ENCODE measurements around the gene PTPN4. TPM values are rescaled to one million over a fixed set of nuclear protein-coding genes. Genes with fewer than 3 reads are reported as not detected.

PTPN4 gene
- polyA plus RNA-seq, 1 donor from 2014 or later = 22.0 TPM

DNA sequence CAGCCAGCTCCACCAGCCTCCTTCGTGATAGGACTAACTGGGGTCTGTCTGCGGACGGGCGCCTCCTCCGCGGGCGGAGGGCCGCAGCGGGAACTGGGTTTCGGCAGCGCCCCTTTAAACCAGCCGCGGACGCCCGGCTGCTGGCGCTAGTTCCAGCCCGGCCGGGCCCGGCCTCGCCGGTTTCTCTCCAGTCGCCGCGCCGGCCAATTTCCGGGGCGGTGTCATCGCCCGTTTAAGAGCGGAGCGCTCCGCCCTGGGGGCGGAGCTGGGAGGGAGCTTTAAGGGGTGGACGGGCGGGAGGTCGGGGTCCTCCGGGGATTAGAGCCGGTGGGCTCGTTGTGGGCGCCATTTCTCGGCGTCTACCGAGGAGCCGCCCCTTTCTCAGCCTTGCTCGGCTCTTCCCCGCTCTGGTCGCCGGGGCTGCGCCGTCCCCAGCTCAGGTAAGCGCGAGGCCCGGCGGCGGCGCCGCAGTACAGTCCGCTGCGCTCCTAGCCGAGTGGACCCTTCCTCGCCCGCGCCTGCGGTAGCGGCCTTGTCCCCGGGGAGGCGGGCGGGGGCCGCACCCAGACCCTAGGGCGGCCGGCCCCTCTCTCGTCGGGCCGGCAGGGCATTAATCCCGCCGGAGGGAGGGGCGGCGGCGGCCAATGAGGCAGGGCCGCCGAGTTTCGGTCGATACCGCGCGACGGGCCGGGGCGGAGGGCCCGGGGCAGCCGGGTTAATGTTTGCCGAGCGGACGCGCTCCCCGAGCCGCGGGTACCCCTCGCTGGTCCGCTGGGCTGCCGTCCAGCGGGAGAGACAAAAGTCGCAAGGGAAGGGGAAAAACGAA lies 253.3 kb downstream of the PTPN4 start, which contains the start of gene EPB41L5:
Gene EPB41L5 (plus strand): TSS at position 307 of the 826 bp plus-strand sequence. CDS start 6,008 bp downstream, outside the sequence.
- H3K4me3 ChIP-seq (ENCODE audit: low read length) = peak within 1 kb of the TSS; percentile 99
- peak within 1 kb of the TSS; percentile 69 for H2AFZ ChIP-seq (ENCODE audit: low read depth, low read length)
- H3K27ac ChIP-seq (ENCODE audit: low read length) = peak within 1 kb of the TSS; percentile 58
- no peaks in the 10 kb centered on the region for H3K27me3 ChIP-seq (ENCODE audit: insufficient read depth, low read depth, low read length)
- H4K20me1 ChIP-seq (ENCODE audit: insufficient read depth) = no peaks in the 10 kb centered on the region
- no peaks in the 10 kb centered on the region for H3K36me3 ChIP-seq (ENCODE audit: insufficient read depth, low read length)
- H3K9ac ChIP-seq (ENCODE audit: low read length) = peak within 1 kb of the TSS; percentile 86
- TF ChIP-seq, protein P1, sequence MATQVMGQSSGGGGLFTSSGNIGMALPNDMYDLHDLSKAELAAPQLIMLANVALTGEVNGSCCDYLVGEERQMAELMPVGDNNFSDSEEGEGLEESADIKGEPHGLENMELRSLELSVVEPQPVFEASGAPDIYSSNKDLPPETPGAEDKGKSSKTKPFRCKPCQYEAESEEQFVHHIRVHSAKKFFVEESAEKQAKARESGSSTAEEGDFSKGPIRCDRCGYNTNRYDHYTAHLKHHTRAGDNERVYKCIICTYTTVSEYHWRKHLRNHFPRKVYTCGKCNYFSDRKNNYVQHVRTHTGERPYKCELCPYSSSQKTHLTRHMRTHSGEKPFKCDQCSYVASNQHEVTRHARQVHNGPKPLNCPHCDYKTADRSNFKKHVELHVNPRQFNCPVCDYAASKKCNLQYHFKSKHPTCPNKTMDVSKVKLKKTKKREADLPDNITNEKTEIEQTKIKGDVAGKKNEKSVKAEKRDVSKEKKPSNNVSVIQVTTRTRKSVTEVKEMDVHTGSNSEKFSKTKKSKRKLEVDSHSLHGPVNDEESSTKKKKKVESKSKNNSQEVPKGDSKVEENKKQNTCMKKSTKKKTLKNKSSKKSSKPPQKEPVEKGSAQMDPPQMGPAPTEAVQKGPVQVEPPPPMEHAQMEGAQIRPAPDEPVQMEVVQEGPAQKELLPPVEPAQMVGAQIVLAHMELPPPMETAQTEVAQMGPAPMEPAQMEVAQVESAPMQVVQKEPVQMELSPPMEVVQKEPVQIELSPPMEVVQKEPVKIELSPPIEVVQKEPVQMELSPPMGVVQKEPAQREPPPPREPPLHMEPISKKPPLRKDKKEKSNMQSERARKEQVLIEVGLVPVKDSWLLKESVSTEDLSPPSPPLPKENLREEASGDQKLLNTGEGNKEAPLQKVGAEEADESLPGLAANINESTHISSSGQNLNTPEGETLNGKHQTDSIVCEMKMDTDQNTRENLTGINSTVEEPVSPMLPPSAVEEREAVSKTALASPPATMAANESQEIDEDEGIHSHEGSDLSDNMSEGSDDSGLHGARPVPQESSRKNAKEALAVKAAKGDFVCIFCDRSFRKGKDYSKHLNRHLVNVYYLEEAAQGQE (IDR thresholded peaks at IDR 0.05; ENCODE audit: borderline replicate concordance) = peak; percentile 44
- TF ChIP-seq POLR2AphosphoS5 (IDR thresholded peaks at IDR 0.05) (peak; percentile 70), MXI1 (conservative IDR thresholded peaks at IDR 0.05; ENCODE audit: poor library complexity, severe bottlenecking) (peak; percentile 58), EP300 (conservative IDR thresholded peaks at IDR 0.05; ENCODE audit: poor library complexity, severe bottlenecking) (peak; percentile 53), TAF1 (IDR thresholded peaks at IDR 0.05; ENCODE audit: low read depth) (peak; percentile 17), EZH2 (IDR thresholded peaks at IDR 0.05; ENCODE audit: borderline replicate concordance, insufficient read depth, low read length, poor library complexity, severe bottlenecking) (no peak), SMC3 (conservative IDR thresholded peaks at IDR 0.05; ENCODE audit: poor library complexity) (peak; percentile 38), RAD21 (conservative IDR thresholded peaks at IDR 0.05) (peak; percentile 28)
- TF ChIP-seq, protein P2, sequence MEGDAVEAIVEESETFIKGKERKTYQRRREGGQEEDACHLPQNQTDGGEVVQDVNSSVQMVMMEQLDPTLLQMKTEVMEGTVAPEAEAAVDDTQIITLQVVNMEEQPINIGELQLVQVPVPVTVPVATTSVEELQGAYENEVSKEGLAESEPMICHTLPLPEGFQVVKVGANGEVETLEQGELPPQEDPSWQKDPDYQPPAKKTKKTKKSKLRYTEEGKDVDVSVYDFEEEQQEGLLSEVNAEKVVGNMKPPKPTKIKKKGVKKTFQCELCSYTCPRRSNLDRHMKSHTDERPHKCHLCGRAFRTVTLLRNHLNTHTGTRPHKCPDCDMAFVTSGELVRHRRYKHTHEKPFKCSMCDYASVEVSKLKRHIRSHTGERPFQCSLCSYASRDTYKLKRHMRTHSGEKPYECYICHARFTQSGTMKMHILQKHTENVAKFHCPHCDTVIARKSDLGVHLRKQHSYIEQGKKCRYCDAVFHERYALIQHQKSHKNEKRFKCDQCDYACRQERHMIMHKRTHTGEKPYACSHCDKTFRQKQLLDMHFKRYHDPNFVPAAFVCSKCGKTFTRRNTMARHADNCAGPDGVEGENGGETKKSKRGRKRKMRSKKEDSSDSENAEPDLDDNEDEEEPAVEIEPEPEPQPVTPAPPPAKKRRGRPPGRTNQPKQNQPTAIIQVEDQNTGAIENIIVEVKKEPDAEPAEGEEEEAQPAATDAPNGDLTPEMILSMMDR (IDR thresholded peaks at IDR 0.05; ENCODE audit: poor library complexity, severe bottlenecking) = peak; percentile 30
- H3F3A ChIP-seq (ENCODE audit: insufficient read depth, low read length, poor library complexity, severe bottlenecking) = no peaks in the 10 kb centered on the region
- peaks cover 34% of the 10 kb centered on the region for H3K79me2 ChIP-seq (replicated peaks; ENCODE audit: insufficient read depth, low read length)
- no peaks in the 10 kb centered on the region for H3K9me3 ChIP-seq (ENCODE audit: low read length)
- H3K9me2 ChIP-seq (ENCODE audit: insufficient read depth, low read length) = no peaks in the 10 kb centered on the region
- peak within 1 kb of the TSS; percentile 96 for H3K4me2 ChIP-seq (ENCODE audit: low read length)

DNA sequence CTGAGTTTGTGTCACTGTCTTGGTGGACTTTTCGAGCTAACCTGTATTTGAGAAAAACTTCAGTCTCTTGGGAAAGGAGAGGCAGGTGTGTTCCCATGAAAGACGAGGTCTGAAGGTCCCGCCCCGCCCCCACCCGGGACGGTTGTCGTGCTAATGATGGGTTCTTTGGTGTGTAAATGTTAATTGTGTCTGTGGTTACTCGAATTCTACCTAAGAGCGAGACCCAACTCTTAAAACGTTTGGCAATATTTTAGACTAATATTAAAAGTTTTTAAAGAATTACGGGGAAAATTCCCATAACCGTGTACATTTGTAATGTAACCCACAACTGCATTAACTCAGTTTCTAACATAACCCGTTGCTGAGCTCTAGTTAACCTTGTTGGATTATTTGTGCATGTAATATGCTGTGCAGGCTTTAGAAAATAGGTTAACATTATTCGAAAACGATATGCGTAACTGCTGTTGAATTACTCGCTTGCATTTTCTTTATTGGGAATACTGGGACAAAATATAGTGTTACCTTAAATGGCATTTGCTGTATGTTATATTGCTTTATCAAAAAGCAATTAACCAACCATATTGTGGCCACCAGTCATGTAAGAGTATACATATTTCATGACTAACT lies 254.0 kb downstream of the PTPN4 start:
- Histone ChIP-seq H3K79me2 (replicated peaks; ENCODE audit: insufficient read depth, low read length) (peaks cover 41% of the 10 kb centered on the region), H3K4me2 (ENCODE audit: low read length) (peak overlapping the region; percentile 80), H3K9ac (ENCODE audit: low read length) (peak overlapping the region; percentile 86), H3K9me2 (ENCODE audit: insufficient read depth, low read length) (no peaks in the 10 kb centered on the region), H2AFZ (ENCODE audit: low read depth, low read length) (peak overlapping the region; percentile 69), H3K27ac (ENCODE audit: low read length) (peak overlapping the region; percentile 58), H3F3A (ENCODE audit: insufficient read depth, low read length, poor library complexity, severe bottlenecking) (no peaks in the 10 kb centered on the region), H3K4me3 (ENCODE audit: low read length) (peak overlapping the region; percentile 99), H3K9me3 (ENCODE audit: low read length) (no peaks in the 10 kb centered on the region), H4K20me1 (ENCODE audit: insufficient read depth) (no peaks in the 10 kb centered on the region), H3K36me3 (ENCODE audit: insufficient read depth, low read length) (no peaks in the 10 kb centered on the region), H3K27me3 (ENCODE audit: insufficient read depth, low read depth, low read length) (no peaks in the 10 kb centered on the region)
- TF ChIP-seq, protein P1 (IDR thresholded peaks at IDR 0.05; ENCODE audit: borderline replicate concordance) = no peak
- TF ChIP-seq EZH2 (IDR thresholded peaks at IDR 0.05; ENCODE audit: borderline replicate concordance, insufficient read depth, low read length, poor library complexity, severe bottlenecking) (no peak), MXI1 (conservative IDR thresholded peaks at IDR 0.05; ENCODE audit: poor library complexity, severe bottlenecking) (no peak), RAD21 (conservative IDR thresholded peaks at IDR 0.05) (no peak), EP300 (conservative IDR thresholded peaks at IDR 0.05; ENCODE audit: poor library complexity, severe bottlenecking) (no peak), SMC3 (conservative IDR thresholded peaks at IDR 0.05; ENCODE audit: poor library complexity) (no peak), POLR2AphosphoS5 (IDR thresholded peaks at IDR 0.05) (no peak), TAF1 (IDR thresholded peaks at IDR 0.05; ENCODE audit: low read depth) (no peak)
- TF ChIP-seq, protein P2 (IDR thresholded peaks at IDR 0.05; ENCODE audit: poor library complexity, severe bottlenecking) = no peak

Data from neural cell (in vitro differentiated cells).